Measurements from ENCODE around the gene DOHH.

DNA sequence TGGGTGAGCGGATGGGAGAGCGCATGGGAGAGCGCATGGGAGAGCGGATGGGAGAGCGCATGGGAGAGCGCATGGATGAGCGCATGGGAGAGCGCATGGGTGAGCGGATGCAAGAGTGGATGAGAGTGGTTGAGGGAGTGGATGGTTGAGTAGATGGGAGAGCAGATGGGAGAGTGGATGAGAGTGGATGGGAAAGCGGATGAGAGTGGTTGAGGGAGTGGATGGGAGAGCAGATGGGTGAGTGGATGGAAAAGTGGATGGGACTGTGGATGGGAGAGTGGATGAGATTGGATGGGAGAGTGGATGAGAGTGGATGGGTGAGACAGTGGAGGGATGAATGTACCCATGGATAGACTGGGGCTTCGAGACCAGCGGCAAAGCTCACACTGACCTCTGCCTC lies 29.9 kb upstream of the DOHH start:
- TF ChIP-seq, protein P1, sequence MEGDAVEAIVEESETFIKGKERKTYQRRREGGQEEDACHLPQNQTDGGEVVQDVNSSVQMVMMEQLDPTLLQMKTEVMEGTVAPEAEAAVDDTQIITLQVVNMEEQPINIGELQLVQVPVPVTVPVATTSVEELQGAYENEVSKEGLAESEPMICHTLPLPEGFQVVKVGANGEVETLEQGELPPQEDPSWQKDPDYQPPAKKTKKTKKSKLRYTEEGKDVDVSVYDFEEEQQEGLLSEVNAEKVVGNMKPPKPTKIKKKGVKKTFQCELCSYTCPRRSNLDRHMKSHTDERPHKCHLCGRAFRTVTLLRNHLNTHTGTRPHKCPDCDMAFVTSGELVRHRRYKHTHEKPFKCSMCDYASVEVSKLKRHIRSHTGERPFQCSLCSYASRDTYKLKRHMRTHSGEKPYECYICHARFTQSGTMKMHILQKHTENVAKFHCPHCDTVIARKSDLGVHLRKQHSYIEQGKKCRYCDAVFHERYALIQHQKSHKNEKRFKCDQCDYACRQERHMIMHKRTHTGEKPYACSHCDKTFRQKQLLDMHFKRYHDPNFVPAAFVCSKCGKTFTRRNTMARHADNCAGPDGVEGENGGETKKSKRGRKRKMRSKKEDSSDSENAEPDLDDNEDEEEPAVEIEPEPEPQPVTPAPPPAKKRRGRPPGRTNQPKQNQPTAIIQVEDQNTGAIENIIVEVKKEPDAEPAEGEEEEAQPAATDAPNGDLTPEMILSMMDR (IDR thresholded peaks at IDR 0.05) = no peak
- no peak for TF ChIP-seq POLR2A (IDR thresholded peaks at IDR 0.05)
